ENCODE results near the gene DENND4B. TPM values are rescaled to one million over a fixed set of nuclear protein-coding genes. Genes with fewer than 3 reads are reported as not detected.

Gene DENND4B, protein sequence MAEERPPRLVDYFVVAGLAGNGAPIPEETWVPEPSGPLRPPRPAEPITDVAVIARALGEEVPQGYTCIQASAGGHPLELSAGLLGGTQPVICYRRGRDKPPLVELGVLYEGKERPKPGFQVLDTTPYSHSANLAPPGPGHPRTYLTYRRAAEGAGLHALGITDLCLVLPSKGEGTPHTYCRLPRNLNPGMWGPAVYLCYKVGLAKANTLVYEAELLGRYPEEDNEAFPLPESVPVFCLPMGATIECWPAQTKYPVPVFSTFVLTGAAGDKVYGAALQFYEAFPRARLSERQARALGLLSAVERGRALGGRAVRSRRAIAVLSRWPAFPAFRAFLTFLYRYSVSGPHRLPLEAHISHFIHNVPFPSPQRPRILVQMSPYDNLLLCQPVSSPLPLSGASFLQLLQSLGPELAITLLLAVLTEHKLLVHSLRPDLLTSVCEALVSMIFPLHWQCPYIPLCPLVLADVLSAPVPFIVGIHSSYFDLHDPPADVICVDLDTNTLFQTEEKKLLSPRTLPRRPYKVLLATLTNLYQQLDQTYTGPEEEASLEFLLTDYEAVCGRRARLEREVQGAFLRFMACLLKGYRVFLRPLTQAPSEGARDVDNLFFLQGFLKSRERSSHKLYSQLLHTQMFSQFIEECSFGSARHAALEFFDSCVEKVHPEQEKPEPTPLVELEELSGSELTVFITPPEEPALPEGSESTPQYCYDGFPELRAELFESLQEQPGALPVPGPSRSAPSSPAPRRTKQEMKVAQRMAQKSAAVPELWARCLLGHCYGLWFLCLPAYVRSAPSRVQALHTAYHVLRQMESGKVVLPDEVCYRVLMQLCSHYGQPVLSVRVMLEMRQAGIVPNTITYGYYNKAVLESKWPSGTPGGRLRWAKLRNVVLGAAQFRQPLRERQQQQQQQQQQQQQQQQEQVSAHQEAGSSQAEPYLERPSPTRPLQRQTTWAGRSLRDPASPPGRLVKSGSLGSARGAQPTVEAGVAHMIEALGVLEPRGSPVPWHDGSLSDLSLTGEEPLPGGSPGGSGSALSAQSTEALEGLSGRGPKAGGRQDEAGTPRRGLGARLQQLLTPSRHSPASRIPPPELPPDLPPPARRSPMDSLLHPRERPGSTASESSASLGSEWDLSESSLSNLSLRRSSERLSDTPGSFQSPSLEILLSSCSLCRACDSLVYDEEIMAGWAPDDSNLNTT (N-terminal part only)
- total RNA-seq = 9.1 and 25.8 TPM in 2 replicates

DNA sequence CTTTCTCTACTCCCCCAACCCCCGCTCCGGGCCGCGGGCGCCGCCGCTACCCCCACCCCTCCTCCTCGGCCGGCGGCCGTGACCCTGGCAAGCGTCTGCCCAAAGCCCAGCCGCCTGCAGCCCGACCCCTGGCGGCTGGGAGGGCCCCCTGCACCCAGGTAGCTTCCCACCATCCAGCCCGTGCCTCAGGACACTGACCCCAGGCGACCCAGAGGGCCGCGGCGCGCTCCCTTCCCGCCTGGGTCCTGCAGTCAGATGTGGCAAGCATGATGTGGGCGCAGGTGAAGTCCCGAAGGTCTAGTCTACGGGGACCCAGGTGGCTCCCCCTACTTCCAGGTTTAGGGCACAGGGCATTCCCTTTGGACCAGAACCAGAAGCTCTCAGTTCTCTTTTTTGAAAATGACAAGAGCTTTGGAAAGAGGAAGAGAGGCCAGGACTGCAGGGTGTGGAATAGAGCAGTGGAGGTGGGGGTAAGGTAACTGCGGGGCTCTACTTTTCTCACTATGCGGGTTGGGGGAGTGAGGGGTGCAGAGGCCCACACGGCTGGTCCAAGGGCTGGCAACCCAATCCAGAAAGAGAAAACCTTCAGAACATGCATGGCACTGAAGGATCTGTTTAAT, at the start of gene DENND4B:
Gene DENND4B (minus strand): TSS at position 97 of the 620 bp plus-strand sequence. CDS start 2,344 bp downstream, outside the sequence.

DNA sequence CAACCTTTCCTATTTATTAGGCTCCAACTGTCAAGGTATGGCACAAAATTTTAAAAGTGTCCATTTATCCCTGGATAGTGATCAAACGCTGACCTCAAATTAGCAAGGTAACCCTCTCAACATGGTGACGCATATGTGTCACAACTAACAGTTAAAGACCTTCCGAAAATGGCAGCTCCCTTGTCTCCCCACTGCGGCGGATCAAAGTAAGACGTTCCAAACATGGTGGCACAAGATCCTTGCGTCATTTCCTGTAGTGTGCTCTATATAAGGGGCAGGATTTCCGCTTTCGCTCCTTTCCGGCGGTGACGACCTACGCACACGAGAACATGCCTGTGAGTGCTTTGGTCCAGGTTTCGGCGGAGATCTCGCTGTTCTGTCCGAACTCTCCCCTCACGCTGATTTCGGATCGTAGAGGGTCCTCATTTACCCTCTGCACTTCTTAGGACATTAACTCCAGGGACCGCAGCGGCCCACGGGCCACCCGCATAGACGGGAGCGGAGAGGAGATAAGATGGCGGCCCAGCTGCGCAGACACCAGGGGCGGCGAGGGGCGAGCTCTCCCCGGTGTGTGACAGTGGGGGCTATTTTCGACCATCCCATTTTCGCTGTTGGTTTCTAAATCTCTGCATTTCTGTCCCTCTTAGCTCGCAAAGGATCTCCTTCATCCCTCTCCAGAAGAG, 44.1 kb upstream of the DENND4B start, which contains the start of gene RPS27:
Gene RPS27 (plus strand): TSS at position 295 of the 683 bp plus-strand sequence. CDS start 35 bp downstream, at position 330.

DNA sequence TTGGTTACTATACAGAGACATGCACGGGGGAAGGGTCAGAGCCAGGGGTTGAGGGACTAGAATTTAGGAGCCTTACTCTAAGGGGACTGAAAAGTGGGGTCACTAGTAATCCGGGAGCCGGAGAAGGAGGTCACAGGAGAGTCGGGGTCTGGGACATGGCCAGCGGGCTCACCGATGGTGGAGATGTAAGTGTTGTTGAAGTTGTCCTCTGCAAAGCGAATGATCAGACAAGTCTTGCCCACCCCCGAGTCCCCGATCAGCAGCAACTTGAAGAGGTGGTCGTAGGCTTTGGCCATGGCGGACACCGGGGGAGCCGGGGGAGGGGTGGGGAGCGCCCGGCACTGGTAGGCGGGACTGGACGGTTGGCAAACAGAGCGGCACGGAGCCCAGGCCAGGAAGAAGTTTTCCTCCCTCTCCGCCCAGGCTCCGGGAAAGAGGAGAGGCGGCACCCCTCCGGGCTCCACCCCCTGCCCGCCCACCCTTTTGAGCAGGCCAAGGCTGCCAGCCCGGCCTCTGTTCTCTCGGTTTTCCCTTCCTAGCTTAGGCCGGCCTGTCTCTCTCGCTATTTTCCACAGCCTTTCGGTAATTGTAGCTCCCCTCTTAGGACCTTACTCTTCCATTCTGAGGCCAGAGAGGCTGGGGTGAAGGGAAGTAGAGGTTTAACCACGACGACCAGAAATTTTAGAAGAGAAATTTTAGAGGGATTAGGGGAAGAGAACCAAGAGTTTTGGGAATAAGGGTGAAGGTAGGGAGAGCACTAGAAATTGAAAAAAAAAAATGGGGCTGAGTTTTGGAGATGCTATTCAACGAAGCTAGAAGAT, 39.6 kb upstream of the DENND4B start, which contains the start of gene RAB13:
Gene RAB13 (minus strand): TSS at position 399 of the 821 bp plus-strand sequence. CDS start 103 bp downstream, at position 296.

DNA sequence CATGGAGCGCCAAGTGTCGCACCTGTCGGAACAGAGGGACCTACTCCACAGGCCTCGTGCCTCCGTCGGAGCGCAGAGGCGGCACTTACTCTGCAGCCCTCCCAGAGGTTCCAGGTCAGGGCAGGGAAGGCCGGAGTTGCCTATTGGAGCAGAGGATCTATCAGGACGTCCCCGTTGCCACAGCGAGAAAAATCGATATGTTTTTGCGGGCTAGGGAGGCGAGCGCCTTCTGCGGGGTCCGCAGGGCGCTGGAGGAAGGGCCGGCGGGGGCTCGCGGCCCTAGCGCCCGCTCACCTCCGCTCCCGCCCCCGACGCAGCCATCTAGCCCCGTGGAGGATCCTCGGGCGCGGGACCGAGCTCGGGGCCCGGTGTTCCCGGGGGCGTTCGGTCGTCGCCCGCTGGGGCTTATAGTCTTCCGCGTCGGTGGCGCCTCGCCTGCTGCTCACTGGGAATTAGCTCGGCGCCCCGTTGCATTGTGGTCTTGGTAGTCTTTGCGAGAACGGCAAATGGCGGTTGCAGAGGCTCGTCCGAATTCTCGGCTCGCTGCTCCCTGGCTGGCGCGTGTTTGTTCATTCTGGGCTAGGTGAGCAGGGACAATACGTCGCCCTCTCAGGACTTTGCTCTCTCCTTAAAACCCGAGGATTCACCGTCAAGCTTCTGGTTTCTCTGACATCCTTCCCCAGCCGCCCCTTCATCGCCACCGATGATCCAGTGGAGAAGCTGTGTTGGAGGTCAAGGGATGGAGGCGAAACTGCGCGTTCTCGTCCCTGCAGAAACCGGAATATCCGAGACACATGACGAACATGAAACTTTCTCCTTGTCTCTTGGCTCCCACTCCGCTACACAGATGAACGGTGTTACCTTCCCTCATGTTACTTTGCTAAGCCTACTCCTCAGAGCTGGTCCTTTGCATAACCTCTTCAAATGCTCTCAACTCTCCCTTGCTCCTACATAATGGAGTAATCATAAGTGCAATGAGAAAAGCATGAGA, 31.0 kb upstream of the DENND4B start, which contains the start of gene JTB:
Gene JTB (minus strand): TSS at position 425 of the 991 bp plus-strand sequence. CDS start 422 bp downstream, at position 3.

DNA sequence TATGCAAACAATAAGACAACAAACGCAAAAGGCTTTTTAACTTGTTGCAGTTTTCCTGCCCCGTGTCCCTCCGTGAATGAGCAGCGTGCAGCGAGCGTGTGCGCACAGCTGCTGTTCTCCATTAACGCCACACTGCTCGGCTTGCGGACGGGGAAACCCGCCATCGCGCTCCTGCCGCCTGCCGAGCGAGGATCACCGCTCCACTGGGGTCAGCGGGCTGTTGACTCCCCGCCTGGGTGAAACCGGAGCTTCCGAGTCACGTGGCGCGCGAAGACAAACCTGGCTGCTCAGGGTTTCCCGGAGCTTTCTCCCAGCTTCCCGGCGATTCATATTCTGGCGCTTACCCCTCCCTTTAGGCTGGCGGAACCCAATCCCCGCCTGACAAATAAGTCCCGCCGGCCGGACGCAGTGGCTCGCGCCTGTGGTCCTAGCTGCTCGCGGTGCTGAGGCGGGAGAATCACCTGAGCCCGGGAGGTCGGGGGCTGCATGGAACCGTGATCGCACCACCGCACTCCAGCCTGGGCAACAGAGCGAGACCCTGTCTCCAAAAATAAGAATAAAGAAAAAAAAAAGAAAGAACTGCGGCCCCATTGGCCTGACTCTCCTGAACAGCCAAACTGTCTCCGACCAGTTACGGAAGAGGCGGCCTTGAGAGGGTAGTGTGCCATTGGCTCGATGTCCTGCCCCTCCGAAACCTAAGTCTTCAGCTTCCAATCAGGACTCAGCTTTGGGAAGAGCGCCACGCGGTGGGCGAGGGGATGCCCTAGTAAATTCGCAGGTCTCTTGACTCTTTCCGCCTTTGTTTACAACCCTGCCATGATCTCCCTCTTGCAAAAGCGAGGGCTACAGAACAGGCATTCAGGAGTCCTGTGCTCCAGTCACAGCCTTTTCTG, 20.8 kb upstream of the DENND4B start, which contains the start of gene CREB3L4:
Gene CREB3L4 (plus strand): TSS at position 796 of the 893 bp plus-strand sequence. CDS start 624 bp downstream, outside the sequence.

DNA sequence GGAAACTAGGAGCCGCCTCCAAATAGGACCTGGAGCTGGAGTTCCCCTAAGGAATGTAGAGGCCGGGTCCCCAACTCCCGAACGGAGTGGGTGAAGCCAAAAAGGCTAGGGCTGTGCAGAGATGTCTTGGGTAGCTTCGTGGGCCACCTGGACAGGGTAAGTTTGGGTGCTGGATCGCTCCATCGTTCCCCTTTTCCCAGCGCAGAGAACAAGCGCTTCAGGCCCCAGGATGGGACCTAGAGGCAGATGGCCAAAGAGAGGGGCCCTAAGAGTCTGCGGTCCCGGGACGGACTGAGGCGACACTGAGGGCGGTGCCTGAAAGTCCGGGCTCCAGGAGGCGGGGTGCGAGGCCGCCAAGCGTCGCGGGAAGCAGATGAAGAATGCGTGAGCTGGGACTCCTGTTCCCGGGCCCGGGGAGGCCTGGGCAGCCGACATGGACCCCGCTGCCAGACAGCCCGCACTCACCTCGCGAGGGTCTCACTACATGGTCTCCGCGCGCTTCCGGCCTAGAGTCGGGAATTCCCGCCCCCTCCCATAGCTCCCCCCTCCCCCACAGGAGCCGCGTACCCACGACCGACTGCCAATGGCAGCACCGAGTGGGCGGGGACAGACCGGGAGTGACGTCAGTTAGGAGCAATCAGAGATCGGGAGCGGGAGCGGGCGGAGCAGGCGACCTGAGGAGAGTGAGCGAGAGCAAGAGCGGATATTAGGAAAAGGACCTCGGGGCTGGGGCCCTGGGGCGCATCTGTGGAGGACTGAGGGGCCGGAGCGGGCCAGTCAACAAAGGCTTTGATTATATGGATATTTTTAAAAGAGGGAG, 16.7 kb upstream of the DENND4B start, which contains the start of gene SLC39A1:
Gene SLC39A1 (minus strand): TSS at position 508 of the 820 bp plus-strand sequence. CDS start 822 bp downstream, outside the sequence.

DNA sequence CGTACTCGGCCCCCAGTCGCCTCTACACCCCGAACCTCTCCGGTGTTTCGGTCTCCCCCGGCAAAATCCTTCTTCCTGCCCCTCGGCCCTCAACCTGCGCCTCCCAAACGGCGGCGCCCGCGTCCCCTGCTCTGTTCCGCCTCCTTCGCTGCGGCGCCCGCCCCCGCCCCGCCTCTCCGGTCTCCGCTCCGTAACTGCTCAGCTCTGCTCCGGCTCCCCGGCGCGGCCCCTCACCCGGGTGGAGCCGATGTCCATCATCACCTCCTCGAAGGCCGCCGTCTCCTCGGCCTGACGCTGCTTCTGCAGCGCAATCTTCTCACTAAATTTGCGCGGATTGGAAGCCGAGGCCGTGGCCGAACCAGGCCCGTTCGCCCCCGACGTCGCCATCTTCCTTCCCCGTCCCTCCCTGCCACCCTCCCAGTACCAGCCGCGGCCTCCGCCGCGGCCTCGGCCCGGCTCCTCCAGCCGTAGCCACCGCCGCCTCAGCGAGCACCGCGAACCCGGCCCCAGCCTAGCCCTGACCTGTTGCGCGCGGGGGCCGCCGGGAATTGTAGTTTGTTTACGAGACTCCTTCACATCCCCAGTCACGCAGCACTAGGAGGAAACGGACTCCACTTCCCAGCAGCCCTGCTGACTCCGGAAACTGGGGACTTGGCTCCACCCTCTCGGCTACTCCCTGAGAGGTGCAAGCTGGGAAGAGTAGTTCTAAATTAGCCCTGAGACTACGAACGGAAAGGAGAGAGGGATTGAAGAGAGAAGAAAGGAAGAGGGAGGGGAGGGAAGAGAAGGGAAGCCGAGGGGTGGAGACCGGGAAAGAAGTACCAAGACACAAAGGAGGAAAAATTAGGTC, 11.8 kb upstream of the DENND4B start, which contains the start of gene CRTC2:
Gene CRTC2 (minus strand): TSS at position 502 of the 850 bp plus-strand sequence. CDS start 115 bp downstream, at position 387.

DNA sequence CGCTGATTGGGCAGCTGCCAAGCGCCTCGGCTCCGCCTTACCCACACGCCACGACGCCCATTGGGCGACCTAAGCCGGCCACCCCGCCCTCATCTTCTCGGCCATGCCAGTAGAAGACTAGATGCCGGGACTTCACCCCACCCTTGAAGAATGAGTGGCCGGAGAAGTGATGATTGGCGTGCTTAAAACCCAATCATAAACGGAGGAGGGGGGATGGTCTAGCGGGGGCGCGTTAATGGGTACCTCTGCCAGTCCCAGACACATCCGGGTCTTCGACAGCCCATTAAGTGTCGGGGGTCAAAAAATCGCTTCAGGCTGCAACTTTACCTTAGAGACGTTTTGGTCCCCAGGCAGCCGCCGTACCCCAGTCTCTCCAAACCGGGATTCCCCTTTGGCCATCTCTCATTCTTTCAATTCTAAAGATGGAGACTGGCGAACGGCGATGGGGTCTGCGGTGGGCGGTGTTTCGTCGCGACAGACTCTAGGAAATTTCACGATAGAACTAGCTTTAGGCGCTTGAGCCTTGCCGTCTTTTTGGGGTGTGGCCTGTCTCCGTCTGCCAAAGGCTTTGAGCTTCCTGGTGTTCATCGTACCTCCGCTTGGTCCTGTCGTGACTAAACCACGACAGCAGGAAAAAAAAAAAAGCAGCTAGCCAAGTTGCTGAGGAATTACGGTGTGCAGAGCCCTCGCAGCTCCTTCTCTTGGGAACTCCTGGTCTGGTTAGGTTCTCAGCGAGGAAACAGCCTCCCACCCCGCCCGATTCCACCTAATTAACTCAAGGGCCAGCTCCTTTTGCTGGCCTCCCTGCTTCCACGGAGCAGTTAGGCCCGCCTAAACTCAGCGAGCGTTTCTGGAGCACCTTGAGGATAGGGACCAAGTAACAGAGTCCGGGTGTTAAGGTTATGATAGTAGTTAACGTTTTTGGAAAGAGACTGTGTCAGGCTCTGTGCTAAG, 23.3 kb downstream of the DENND4B start, which contains the start of gene GATAD2B:
Gene GATAD2B (minus strand): TSS at position 1 of the 954 bp plus-strand sequence. CDS start 94,625 bp downstream, outside the sequence.

Other genes with a start within 250 kb of the DENND4B start
- 22.0 and 41.3 TPM in 2 replicates for gene INTS3, start 218.7 kb downstream of the DENND4B start, total RNA-seq
- gene SLC27A3, start 171.3 kb downstream of the DENND4B start, total RNA-seq = 19.4 and 29.0 TPM in 2 replicates
- gene GATAD2B, start 23.7 kb downstream of the DENND4B start, total RNA-seq = 3.6 and 9.8 TPM in 2 replicates
- gene CRTC2, start 11.9 kb upstream of the DENND4B start, total RNA-seq = 5.0 and 7.9 TPM in 2 replicates
- 87.4 and 114 TPM in 2 replicates for gene SLC39A1, start 16.8 kb upstream of the DENND4B start, total RNA-seq
- 6.5 and 8.3 TPM in 2 replicates for gene CREB3L4, start 21.2 kb upstream of the DENND4B start, total RNA-seq
- 73.7 and 78.2 TPM in 2 replicates for gene JTB, start 31.0 kb upstream of the DENND4B start, total RNA-seq
- gene RAB13, start 39.6 kb upstream of the DENND4B start, total RNA-seq = 48.4 and 87.2 TPM in 2 replicates
- gene RPS27, start 44.0 kb upstream of the DENND4B start, total RNA-seq = 596 and 1,367 TPM in 2 replicates
- 0.06 and 0.16 TPM in 2 replicates for gene NUP210L, start 208.4 kb upstream of the DENND4B start, total RNA-seq
- 449 and 809 TPM in 2 replicates for gene TPM3, start 245.4 kb upstream of the DENND4B start, total RNA-seq

Data from bladder microvascular endothelial cell (primary cell).